HL-60 (cell line): Measurements from ENCODE around the gene FABP6.

Experiments
- DNase-seq, 2 experiments: peaks; one replicate each; pipeline ENCODE4 v3.0.0-alpha.2; 2010 to 2020; ENCODE audit warnings: low read depth in 1 of 2, low spot score in 1 of 2
- H3K27ac ChIP-seq: fragments of 250-450 bp; sonication (Bioruptor Pico); replicated peaks from 2 replicates; pipeline ENCODE4 v1.5.1; 2020; ENCODE audit warnings: mild to moderate bottlenecking, moderate library complexity
- H3K27me3 ChIP-seq: fragments of 250-450 bp; sonication (Bioruptor Pico); 2 replicates; pipeline ENCODE4 v1.5.1; 2021; ENCODE audit warnings: mild to moderate bottlenecking, moderate library complexity; ENCODE audit not compliant: insufficient read depth, poor library complexity, severe bottlenecking
- H3K4me3 ChIP-seq: replicated peaks from 2 replicates; pipeline ENCODE4 v1.5.1; 2011; ENCODE audit warnings: mild to moderate bottlenecking, control low read depth, low read length; ENCODE audit not compliant: insufficient read depth
- GABPA ChIP-seq: IDR thresholded peaks from 2 replicates; pipeline ENCODE4 v1.6.1; 2012; ENCODE audit warnings: low read depth
- POLR2AphosphoS5 ChIP-seq: IDR thresholded peaks from 2 replicates; pipeline ENCODE4 v1.6.1; 2012; ENCODE audit warnings: low read depth
- SPI1 ChIP-seq: IDR thresholded peaks from 2 replicates; pipeline ENCODE4 v1.6.1; 2012; ENCODE audit warnings: low read depth, mild to moderate bottlenecking, borderline replicate concordance
- TF ChIP-seq, protein P1 (sequence below): IDR thresholded peaks from 2 replicates; pipeline ENCODE4 v1.6.1; 2012; ENCODE audit warnings: low read depth; ENCODE audit not compliant: insufficient replicate concordance
- TF ChIP-seq, protein P2 (sequence below): IDR thresholded peaks from one replicate; pipeline ENCODE4 v1.5.1; 2011; ENCODE audit warnings: low read length, control low read depth, inconsistent platforms; ENCODE audit not compliant: insufficient read depth

The FABP6 gene

DNA sequence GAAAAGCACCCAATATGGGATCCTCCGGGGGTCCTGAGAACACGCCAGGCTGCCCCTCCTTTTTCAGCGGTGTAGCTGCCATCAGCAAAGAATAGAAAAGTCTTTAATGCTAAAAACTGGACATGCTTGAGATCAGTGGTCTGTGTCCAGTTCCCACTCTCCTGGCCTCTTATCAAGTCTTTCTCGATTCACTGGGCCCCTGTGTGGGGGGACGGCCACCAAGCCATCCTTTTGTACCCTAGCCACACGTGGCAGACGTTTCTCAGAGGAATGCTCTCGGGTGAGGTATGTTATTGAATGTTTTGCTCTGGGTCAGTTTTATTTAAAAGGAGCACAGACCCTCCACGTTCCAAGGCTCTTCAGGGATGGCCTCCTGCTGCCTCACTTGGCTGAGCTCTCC lies 23.6 kb downstream of the FABP6 start:
- no peak for DNase-seq
- Histone ChIP-seq H3K4me3 (no peak overlapping the region), H3K27me3 (no peaks in the 10 kb centered on the region), H3K27ac (no peak overlapping the region)
- no peak for TF ChIP-seq POLR2AphosphoS5
- TF ChIP-seq GABPA = no peak
- TF ChIP-seq, protein P1, sequence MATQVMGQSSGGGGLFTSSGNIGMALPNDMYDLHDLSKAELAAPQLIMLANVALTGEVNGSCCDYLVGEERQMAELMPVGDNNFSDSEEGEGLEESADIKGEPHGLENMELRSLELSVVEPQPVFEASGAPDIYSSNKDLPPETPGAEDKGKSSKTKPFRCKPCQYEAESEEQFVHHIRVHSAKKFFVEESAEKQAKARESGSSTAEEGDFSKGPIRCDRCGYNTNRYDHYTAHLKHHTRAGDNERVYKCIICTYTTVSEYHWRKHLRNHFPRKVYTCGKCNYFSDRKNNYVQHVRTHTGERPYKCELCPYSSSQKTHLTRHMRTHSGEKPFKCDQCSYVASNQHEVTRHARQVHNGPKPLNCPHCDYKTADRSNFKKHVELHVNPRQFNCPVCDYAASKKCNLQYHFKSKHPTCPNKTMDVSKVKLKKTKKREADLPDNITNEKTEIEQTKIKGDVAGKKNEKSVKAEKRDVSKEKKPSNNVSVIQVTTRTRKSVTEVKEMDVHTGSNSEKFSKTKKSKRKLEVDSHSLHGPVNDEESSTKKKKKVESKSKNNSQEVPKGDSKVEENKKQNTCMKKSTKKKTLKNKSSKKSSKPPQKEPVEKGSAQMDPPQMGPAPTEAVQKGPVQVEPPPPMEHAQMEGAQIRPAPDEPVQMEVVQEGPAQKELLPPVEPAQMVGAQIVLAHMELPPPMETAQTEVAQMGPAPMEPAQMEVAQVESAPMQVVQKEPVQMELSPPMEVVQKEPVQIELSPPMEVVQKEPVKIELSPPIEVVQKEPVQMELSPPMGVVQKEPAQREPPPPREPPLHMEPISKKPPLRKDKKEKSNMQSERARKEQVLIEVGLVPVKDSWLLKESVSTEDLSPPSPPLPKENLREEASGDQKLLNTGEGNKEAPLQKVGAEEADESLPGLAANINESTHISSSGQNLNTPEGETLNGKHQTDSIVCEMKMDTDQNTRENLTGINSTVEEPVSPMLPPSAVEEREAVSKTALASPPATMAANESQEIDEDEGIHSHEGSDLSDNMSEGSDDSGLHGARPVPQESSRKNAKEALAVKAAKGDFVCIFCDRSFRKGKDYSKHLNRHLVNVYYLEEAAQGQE = no peak
- no peak for TF ChIP-seq SPI1

DNA sequence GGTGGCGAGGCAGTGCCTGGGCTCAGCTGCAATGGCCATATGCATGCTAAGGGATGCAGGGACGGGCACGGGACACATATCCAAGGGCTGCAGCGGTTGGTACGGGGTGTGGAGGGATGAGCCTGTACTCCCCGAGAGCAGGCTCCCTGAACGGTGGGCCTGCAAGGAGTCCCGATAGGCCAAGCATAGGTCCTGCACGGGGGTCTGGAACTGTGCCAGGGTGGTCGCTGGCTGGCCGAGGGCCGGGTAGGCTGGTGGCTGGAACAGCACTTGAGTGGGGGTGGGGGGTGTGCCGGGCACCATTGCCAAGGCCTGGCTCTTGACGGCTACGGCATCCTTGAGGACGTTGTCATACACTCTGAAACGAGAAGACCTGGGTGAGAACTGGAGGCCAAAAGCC lies 24.1 kb downstream of the FABP6 start:
- Histone ChIP-seq H3K27me3 (no peaks in the 10 kb centered on the region), H3K27ac (no peak overlapping the region), H3K4me3 (no peak overlapping the region)
- DNase-seq = no peak
- TF ChIP-seq SPI1 = no peak
- TF ChIP-seq, protein P2, sequence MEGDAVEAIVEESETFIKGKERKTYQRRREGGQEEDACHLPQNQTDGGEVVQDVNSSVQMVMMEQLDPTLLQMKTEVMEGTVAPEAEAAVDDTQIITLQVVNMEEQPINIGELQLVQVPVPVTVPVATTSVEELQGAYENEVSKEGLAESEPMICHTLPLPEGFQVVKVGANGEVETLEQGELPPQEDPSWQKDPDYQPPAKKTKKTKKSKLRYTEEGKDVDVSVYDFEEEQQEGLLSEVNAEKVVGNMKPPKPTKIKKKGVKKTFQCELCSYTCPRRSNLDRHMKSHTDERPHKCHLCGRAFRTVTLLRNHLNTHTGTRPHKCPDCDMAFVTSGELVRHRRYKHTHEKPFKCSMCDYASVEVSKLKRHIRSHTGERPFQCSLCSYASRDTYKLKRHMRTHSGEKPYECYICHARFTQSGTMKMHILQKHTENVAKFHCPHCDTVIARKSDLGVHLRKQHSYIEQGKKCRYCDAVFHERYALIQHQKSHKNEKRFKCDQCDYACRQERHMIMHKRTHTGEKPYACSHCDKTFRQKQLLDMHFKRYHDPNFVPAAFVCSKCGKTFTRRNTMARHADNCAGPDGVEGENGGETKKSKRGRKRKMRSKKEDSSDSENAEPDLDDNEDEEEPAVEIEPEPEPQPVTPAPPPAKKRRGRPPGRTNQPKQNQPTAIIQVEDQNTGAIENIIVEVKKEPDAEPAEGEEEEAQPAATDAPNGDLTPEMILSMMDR = no peak
- no peak for TF ChIP-seq POLR2AphosphoS5
- TF ChIP-seq GABPA = no peak
- TF ChIP-seq, protein P1 = no peak

DNA sequence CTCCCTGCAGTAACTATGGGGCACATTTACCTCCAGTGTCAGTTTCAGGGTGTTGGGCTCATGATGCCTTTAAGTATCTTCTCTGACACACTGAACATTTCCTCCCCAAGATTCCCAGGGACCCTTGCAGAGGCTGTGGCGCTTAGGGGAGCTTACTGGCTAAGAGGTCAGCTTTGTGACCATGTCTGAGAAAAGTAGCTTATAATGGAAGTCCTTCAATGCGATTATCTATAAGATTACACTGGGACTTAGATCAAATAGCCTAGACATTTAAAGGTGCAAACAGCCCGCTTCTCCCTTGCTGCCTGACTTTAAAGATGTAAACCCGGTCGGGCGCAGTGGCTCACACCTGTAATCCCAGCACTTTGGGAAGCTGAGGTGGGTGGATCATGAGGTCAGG lies 25.4 kb downstream of the FABP6 start:
- TF ChIP-seq POLR2AphosphoS5 = no peak
- TF ChIP-seq, protein P2 = no peak
- no peak for TF ChIP-seq GABPA
- TF ChIP-seq, protein P1 = no peak
- TF ChIP-seq SPI1 = no peak
- Histone ChIP-seq H3K27ac (no peak overlapping the region), H3K27me3 (no peaks in the 10 kb centered on the region), H3K4me3 (no peak overlapping the region)
- no peak for DNase-seq
